Mucosa of stomach (tissue), 1 donor: ENCODE results near the gene TLNRD1.

Experiments
- H3K27me3 ChIP-seq: one replicate; pipeline ENCODE4 v1.7.0; 2013; ENCODE audit warnings: mild to moderate bottlenecking, low read length; ENCODE audit not compliant: control insufficient read depth, insufficient read depth
- H3K36me3 ChIP-seq: one replicate; pipeline ENCODE4 v1.7.0; 2013; ENCODE audit warnings: low read length; ENCODE audit not compliant: control insufficient read depth, insufficient read depth
- H3K4me1 ChIP-seq: one replicate; pipeline ENCODE4 v1.7.0; 2013; ENCODE audit warnings: mild to moderate bottlenecking, low read length; ENCODE audit not compliant: control insufficient read depth, insufficient read depth
- H3K4me3 ChIP-seq: one replicate; pipeline ENCODE4 v1.7.0; 2013; ENCODE audit warnings: low read length
- H3K9ac ChIP-seq: one replicate; pipeline ENCODE4 v1.7.0; 2013; ENCODE audit warnings: mild to moderate bottlenecking, low read length, moderate library complexity
- H3K9me3 ChIP-seq: one replicate; pipeline ENCODE4 v1.7.0; 2013; ENCODE audit warnings: mild to moderate bottlenecking, low read length, moderate library complexity; ENCODE audit not compliant: control insufficient read depth
- donor health status: Pancreatic carcinoma.

TLNRD1 gene

GRCh38 chr15:80967451-80967850 is 33.3 kb upstream of the TLNRD1 start:
- no peaks in the 10 kb centered on the region for H3K9me3 ChIP-seq
- no peaks in the 10 kb centered on the region for H3K36me3 ChIP-seq
- no peak overlapping the region for H3K4me3 ChIP-seq
- H3K27me3 ChIP-seq, result no peaks in the 10 kb centered on the region
- H3K4me1 ChIP-seq, result no peaks in the 10 kb centered on the region
- no peak overlapping the region for H3K9ac ChIP-seq

GRCh38 chr15:80967991-80968510 is 32.7 kb upstream of the TLNRD1 start:
- Histone ChIP-seq H3K9ac (no peak overlapping the region), H3K27me3 (no peaks in the 10 kb centered on the region), H3K4me1 (no peaks in the 10 kb centered on the region), H3K36me3 (no peaks in the 10 kb centered on the region), H3K9me3 (no peaks in the 10 kb centered on the region), H3K4me3 (no peak overlapping the region)

GRCh38 chr15:80969316-80969715 is 31.4 kb upstream of the TLNRD1 start:
- Histone ChIP-seq H3K4me3 (no peak overlapping the region), H3K4me1 (no peaks in the 10 kb centered on the region), H3K9me3 (no peaks in the 10 kb centered on the region), H3K36me3 (no peaks in the 10 kb centered on the region), H3K27me3 (no peaks in the 10 kb centered on the region), H3K9ac (no peak overlapping the region)

GRCh38 chr15:80970018-80970657 is 30.6 kb upstream of the TLNRD1 start:
- H3K4me3 ChIP-seq, result no peak overlapping the region
- no peaks in the 10 kb centered on the region for H3K9me3 ChIP-seq
- no peaks in the 10 kb centered on the region for H3K27me3 ChIP-seq
- H3K4me1 ChIP-seq, result no peaks in the 10 kb centered on the region
- no peaks in the 10 kb centered on the region for H3K36me3 ChIP-seq
- H3K9ac ChIP-seq, result no peak overlapping the region

- Histone ChIP-seq H3K27me3 (no peaks in the 10 kb centered on the region), H3K36me3 (no peaks in the 10 kb centered on the region), H3K4me1 (no peaks in the 10 kb centered on the region), H3K9ac (no peak overlapping the region), H3K4me3 (no peak overlapping the region), H3K9me3 (no peaks in the 10 kb centered on the region)
Measured at GRCh38 chr15:80970658-80971057, 30.1 kb upstream of the TLNRD1 start.

GRCh38 chr15:80971143-80971542 is 29.6 kb upstream of the TLNRD1 start:
- H3K27me3 ChIP-seq, result no peaks in the 10 kb centered on the region
- no peaks in the 10 kb centered on the region for H3K9me3 ChIP-seq
- H3K4me1 ChIP-seq, result no peaks in the 10 kb centered on the region
- H3K36me3 ChIP-seq, result no peaks in the 10 kb centered on the region
- no peak overlapping the region for H3K9ac ChIP-seq
- no peak overlapping the region for H3K4me3 ChIP-seq

GRCh38 chr15:80972276-80972675 is 28.4 kb upstream of the TLNRD1 start:
- Histone ChIP-seq H3K4me3 (no peak overlapping the region), H3K36me3 (no peaks in the 10 kb centered on the region), H3K27me3 (no peaks in the 10 kb centered on the region), H3K9me3 (no peaks in the 10 kb centered on the region), H3K9ac (no peak overlapping the region), H3K4me1 (no peaks in the 10 kb centered on the region)

- Histone ChIP-seq H3K4me1 (peaks cover 10% of the 10 kb centered on the region), H3K4me3 (no peak overlapping the region), H3K36me3 (peaks cover 9% of the 10 kb centered on the region), H3K27me3 (no peaks in the 10 kb centered on the region), H3K9ac (no peak overlapping the region), H3K9me3 (no peaks in the 10 kb centered on the region)
Measured at GRCh38 chr15:80974914-80975313, 25.8 kb upstream of the TLNRD1 start.

- H3K9me3 ChIP-seq, result no peaks in the 10 kb centered on the region
- H3K4me1 ChIP-seq, result peaks cover 10% of the 10 kb centered on the region
- H3K36me3 ChIP-seq, result peaks cover 12% of the 10 kb centered on the region
- H3K9ac ChIP-seq, result no peak overlapping the region
- no peak overlapping the region for H3K4me3 ChIP-seq
- H3K27me3 ChIP-seq, result no peaks in the 10 kb centered on the region
Measured at GRCh38 chr15:80976851-80977250, 23.9 kb upstream of the TLNRD1 start.

- Histone ChIP-seq H3K4me3 (no peak overlapping the region), H3K36me3 (peaks cover 12% of the 10 kb centered on the region), H3K9ac (no peak overlapping the region)
Measured at GRCh38 chr15:80977627-80978036, 23.1 kb upstream of the TLNRD1 start.

GRCh38 chr15:80978685-80979329 is 21.9 kb upstream of the TLNRD1 start:
- Histone ChIP-seq H3K4me3 (no peak overlapping the region), H3K4me1 (peaks cover 10% of the 10 kb centered on the region), H3K9me3 (no peaks in the 10 kb centered on the region), H3K27me3 (no peaks in the 10 kb centered on the region), H3K36me3 (peaks cover 12% of the 10 kb centered on the region), H3K9ac (no peak overlapping the region)

More at GRCh38 chr15:80977627-80978036, 23.1 kb upstream of the TLNRD1 start:
- Histone ChIP-seq H3K27me3 (no peaks in the 10 kb centered on the region), H3K4me1 (peaks cover 10% of the 10 kb centered on the region), H3K9me3 (no peaks in the 10 kb centered on the region)

- no peak overlapping the region for H3K4me3 ChIP-seq
- peaks cover 10% of the 10 kb centered on the region for H3K4me1 ChIP-seq
- H3K36me3 ChIP-seq, result peaks cover 12% of the 10 kb centered on the region
- no peak overlapping the region for H3K9ac ChIP-seq
- no peaks in the 10 kb centered on the region for H3K27me3 ChIP-seq
- H3K9me3 ChIP-seq, result no peaks in the 10 kb centered on the region
Measured at GRCh38 chr15:80979538-80980200, 21.1 kb upstream of the TLNRD1 start.
